ENCODE data around the gene FAM185A.
"Not testable (repeated sequence)": the region's sequence is repeated elsewhere in the genome, so short reads cannot be mapped to it uniquely, and the experiment has no call there.

FAM185A gene

GRCh38 chr7:102778663-102779062 is 29.9 kb downstream of the FAM185A start:
- DNase-seq (ENCODE audit: low read depth in 3 of 3), result not testable (repeated sequence)

GRCh38 chr7:102780926-102781325 is 32.1 kb downstream of the FAM185A start:
- DNase-seq (ENCODE audit: low read depth in 3 of 3), result not testable (repeated sequence)

GRCh38 chr7:102788770-102789169 is 40.0 kb downstream of the FAM185A start:
- not testable (repeated sequence) for DNase-seq (ENCODE audit: low read depth in 3 of 3)

- DNase-seq (ENCODE audit: low read depth in 3 of 3), result not testable (repeated sequence)
Measured at GRCh38 chr7:102790364-102791100, 41.7 kb downstream of the FAM185A start.

GRCh38 chr7:102791367-102791766 is 42.6 kb downstream of the FAM185A start:
- not testable (repeated sequence) for DNase-seq (ENCODE audit: low read depth in 3 of 3)

- DNase-seq (ENCODE audit: low read depth in 3 of 3), result not testable (repeated sequence)
Measured at GRCh38 chr7:102791831-102792230, 43.0 kb downstream of the FAM185A start.

GRCh38 chr7:102794567-102794966 is 45.8 kb downstream of the FAM185A start:
- DNase-seq (ENCODE audit: low read depth in 3 of 3), result not testable (repeated sequence)

- not testable (repeated sequence) for DNase-seq (ENCODE audit: low read depth in 3 of 3)
Measured at GRCh38 chr7:102795987-102796595, 47.3 kb downstream of the FAM185A start.

GRCh38 chr7:102806613-102807012 is 57.8 kb downstream of the FAM185A start:
- no peak for DNase-seq (ENCODE audit: low read depth in 3 of 3)

- no peak for DNase-seq (ENCODE audit: low read depth in 3 of 3)
Measured at GRCh38 chr7:102810916-102811315, 62.1 kb downstream of the FAM185A start.

- no peak for DNase-seq (ENCODE audit: low read depth in 3 of 3)
Measured at GRCh38 chr7:102811942-102812678, 63.3 kb downstream of the FAM185A start.

- DNase-seq (ENCODE audit: low read depth in 3 of 3), result no peak
Measured at GRCh38 chr7:102813191-102814024, 64.6 kb downstream of the FAM185A start.

- no peak for DNase-seq (ENCODE audit: low read depth in 3 of 3)
Measured at GRCh38 chr7:102814025-102814471, 65.2 kb downstream of the FAM185A start.

- no peak for DNase-seq (ENCODE audit: low read depth in 3 of 3)
Measured at GRCh38 chr7:102817616-102818573, 69.1 kb downstream of the FAM185A start.

GRCh38 chr7:102819151-102819550 is 70.4 kb downstream of the FAM185A start:
- DNase-seq (ENCODE audit: low read depth in 3 of 3), result no peak

- DNase-seq (ENCODE audit: low read depth in 3 of 3), result no peak
Measured at GRCh38 chr7:102821994-102822747, 73.4 kb downstream of the FAM185A start.

- no peak for DNase-seq (ENCODE audit: low read depth in 3 of 3)
Measured at GRCh38 chr7:102823390-102824119, 74.8 kb downstream of the FAM185A start.

- no peak for DNase-seq (ENCODE audit: low read depth in 3 of 3)
Measured at GRCh38 chr7:102828286-102828685, 79.5 kb downstream of the FAM185A start.

GRCh38 chr7:102829075-102829474 is 80.3 kb downstream of the FAM185A start:
- DNase-seq (ENCODE audit: low read depth in 3 of 3), result no peak

Measured in stimulated activated CD4-positive, alpha-beta T cell treated with anti-CD3 and anti-CD28 coated beads, TNF-alpha, amount 100 ng/mL, for 4 hours (primary cell).